Chondrocyte (in vitro differentiated cells): ENCODE measurements around the gene AUTS2. TPM values are rescaled to one million over a fixed set of nuclear protein-coding genes. Genes with fewer than 3 reads are reported as not detected.

ENCODE experiments used
- DNase-seq: peaks from one replicate; pipeline ENCODE4 v3.0.0; 2021; ENCODE audit warnings: mixed read lengths, low spot score
- H3K27ac Mint-ChIP-seq: one replicate; pipeline ENCODE4 v1.8.0; 2021; ENCODE audit warnings: mild to moderate bottlenecking, moderate library complexity, mixed read lengths; ENCODE audit not compliant: unreplicated experiment
- H3K27me3 Mint-ChIP-seq: 2 replicates; pipeline ENCODE4 v1.8.0; 2021; ENCODE audit warnings: low read depth, mixed read lengths
- H3K36me3 Mint-ChIP-seq: 2 replicates; pipeline ENCODE4 v1.8.0; 2021; ENCODE audit warnings: low read depth, mixed read lengths
- H3K4me1 Mint-ChIP-seq: 2 replicates; pipeline ENCODE4 v1.8.0; 2021; ENCODE audit warnings: low read depth, mild to moderate bottlenecking, mixed read lengths
- H3K4me3 Mint-ChIP-seq: one replicate; pipeline ENCODE4 v1.8.0; 2021; ENCODE audit warnings: mild to moderate bottlenecking, moderate library complexity, mixed read lengths; ENCODE audit not compliant: unreplicated experiment
- H3K9me3 Mint-ChIP-seq: 2 replicates; pipeline ENCODE4 v1.8.0; 2021; ENCODE audit warnings: low read depth, mixed read lengths
- CTCF ChIP-seq: fragments of 200-600 bp; sonication (generic); IDR thresholded peaks from 2 replicates; pipeline ENCODE4 v1.5.0; 2021; ENCODE audit warnings: antibody characterized with exemption, mild to moderate bottlenecking, moderate library complexity
- total RNA-seq: library from RNA; stranded (reverse); gene quantifications from 3 replicates; pipeline ENCODE4 v1.2.1, GENCODE V29; 2021

Gene AUTS2
- total RNA-seq, 1 donor from 2014 or later = 31.5 TPM

GRCh38 chr7:70571961-70572360 is 973.7 kb downstream of the AUTS2 start:
- no peaks in the 10 kb centered on the region for H3K9me3 Mint-ChIP-seq

GRCh38 chr7:70572571-70572970 is 974.3 kb downstream of the AUTS2 start:
- no peaks in the 10 kb centered on the region for H3K27me3 Mint-ChIP-seq
- H3K9me3 Mint-ChIP-seq = no peaks in the 10 kb centered on the region
- H3K36me3 Mint-ChIP-seq = no peaks in the 10 kb centered on the region
- H3K4me1 Mint-ChIP-seq = peaks cover 53% of the 10 kb centered on the region
- no peak overlapping the region for H3K27ac Mint-ChIP-seq
- no peak overlapping the region for H3K4me3 Mint-ChIP-seq
- no peak for TF ChIP-seq CTCF
- no peak for DNase-seq

More at GRCh38 chr7:70571961-70572360, 973.7 kb downstream of the AUTS2 start:
- DNase-seq = no peak
- Mint-ChIP-seq H3K36me3 (no peaks in the 10 kb centered on the region), H3K4me3 (no peak overlapping the region), H3K27ac (peak overlapping the region; percentile 60), H3K27me3 (no peaks in the 10 kb centered on the region), H3K4me1 (peaks cover 53% of the 10 kb centered on the region)
- no peak for TF ChIP-seq CTCF

GRCh38 chr7:70573071-70573661 is 974.9 kb downstream of the AUTS2 start:
- H3K36me3 Mint-ChIP-seq = no peaks in the 10 kb centered on the region
- H3K27me3 Mint-ChIP-seq = no peaks in the 10 kb centered on the region
- no peak overlapping the region for H3K4me3 Mint-ChIP-seq
- no peak overlapping the region for H3K27ac Mint-ChIP-seq
- no peak for DNase-seq
- TF ChIP-seq CTCF = no peak
- peaks cover 53% of the 10 kb centered on the region for H3K4me1 Mint-ChIP-seq
- no peaks in the 10 kb centered on the region for H3K9me3 Mint-ChIP-seq

GRCh38 chr7:70573696-70574095 is 975.4 kb downstream of the AUTS2 start:
- Mint-ChIP-seq H3K27ac (no peak overlapping the region), H3K4me3 (no peak overlapping the region), H3K36me3 (no peaks in the 10 kb centered on the region), H3K9me3 (no peaks in the 10 kb centered on the region), H3K4me1 (peaks cover 53% of the 10 kb centered on the region), H3K27me3 (no peaks in the 10 kb centered on the region)
- no peak for TF ChIP-seq CTCF
- DNase-seq = no peak

GRCh38 chr7:70574314-70574834 is 976.1 kb downstream of the AUTS2 start:
- H3K27ac Mint-ChIP-seq = no peak overlapping the region
- no peak for DNase-seq
- H3K27me3 Mint-ChIP-seq = no peaks in the 10 kb centered on the region
- no peaks in the 10 kb centered on the region for H3K9me3 Mint-ChIP-seq
- no peak for TF ChIP-seq CTCF
- no peaks in the 10 kb centered on the region for H3K36me3 Mint-ChIP-seq
- H3K4me1 Mint-ChIP-seq = peaks cover 53% of the 10 kb centered on the region
- no peak overlapping the region for H3K4me3 Mint-ChIP-seq
